Fibroblast of skin of right biceps (primary cell): Measurements from ENCODE around the gene SLC12A2.

ENCODE experiments used
- DNase-seq: peaks from one replicate; pipeline ENCODE4 v3.0.0-alpha.2; 2013

The SLC12A2 gene

DNA sequence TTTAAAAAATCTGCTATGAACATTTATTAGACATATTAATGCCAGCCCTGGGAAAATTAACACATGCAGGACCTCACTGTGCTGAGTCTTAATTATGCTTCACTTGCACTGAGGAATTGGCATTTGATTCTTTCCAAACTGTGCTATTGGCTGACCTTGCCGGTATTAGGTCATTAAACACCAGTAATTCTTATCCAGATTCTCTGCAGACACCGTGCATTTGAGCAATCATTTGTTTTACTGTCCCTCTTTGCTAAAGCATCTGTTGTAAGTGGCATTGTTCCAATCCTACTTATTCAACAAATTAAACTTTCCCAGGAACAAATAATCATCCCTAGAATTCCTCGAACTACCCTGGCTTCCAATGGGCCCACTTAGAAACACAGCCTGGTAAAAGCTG lies 145.0 kb downstream of the SLC12A2 start:
- DNase-seq, result peak; percentile 50

DNA sequence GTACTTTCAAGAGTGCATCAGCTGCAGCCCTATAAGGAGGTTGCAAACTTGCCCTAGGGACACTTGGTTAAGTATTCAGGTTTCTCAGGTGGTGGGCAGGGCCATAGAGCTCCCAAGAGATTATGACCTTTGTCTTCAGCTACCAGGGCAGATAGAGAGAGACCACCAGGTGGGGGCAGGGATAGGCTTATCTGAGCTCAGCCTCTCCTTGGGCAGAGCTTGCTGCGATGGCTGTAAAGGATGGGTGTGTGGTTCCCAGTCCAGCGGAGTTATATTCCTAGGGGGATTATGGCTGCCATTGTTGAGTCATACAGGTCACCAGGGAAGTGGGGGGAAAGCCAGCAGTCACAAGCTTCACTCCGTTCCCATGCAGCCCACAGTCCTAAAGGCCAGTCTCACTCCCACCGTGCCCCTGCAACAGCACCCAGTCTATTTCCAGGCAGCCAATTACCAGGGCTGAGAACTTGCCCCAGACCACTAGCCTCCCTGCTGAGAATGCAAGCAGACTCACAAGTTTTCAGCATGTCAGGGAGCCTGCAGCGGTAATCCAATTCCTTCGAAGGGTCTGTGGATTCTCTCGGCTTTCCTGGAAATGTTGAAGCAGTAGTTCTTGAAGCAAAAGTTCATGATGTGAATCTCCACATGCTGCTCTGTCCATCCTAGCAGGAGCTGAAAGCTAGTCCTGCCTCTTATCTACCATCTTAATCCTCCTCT lies 151.5 kb downstream of the SLC12A2 start:
- DNase-seq, result no peak

GRCh38 chr5:128236334-128236733 lies 152.8 kb downstream of the SLC12A2 start:
- DNase-seq, result no peak

- DNase-seq, result no peak
Measured at GRCh38 chr5:128237000-128237399, 153.4 kb downstream of the SLC12A2 start.

DNA sequence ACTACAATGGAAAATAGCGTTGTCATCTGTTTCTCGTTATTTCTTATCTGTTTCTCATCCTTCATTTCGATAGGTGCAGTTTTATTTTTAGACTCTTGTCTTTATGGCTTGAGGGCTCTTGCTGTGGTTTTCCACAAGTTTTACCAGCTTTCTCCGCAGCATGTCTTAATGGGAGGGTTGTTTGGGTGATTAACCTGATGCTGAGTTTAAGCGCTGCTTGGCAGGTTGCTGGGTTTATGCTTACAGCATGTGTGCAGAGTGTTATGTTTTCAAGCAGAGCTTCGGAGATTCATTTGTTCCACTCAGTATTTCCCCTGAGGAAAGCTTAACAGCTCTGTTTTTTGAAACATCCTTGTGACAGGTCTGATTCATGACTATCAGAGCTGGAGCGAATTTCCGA lies 154.0 kb downstream of the SLC12A2 start:
- peak; percentile 68 for DNase-seq
